Upper lobe of left lung (tissue), 6 donors: ENCODE results near the gene BMI1. TPM values are rescaled to one million over a fixed set of nuclear protein-coding genes. Genes with fewer than 3 reads are reported as not detected.
"Not testable (repeated sequence)": the region's sequence is repeated elsewhere in the genome, so short reads cannot be mapped to it uniquely, and the experiment has no call there.

Source experiments
- ATAC-seq, 2 donors: fragments of 200-7000 bp; cut with Tn5 transposase; one replicate each; pipeline ENCODE4 v1.9.1; 2022; ENCODE audit warnings: mild to moderate bottlenecking in 2 of 2, moderate library complexity in 2 of 2; ENCODE audit not compliant: low FRiP score in 2 of 2
- DNase-seq, 2 donors: peaks; one replicate each; pipeline ENCODE4 v3.0.0-alpha.2; 2019 to 2020
- H3K27ac ChIP-seq, 4 donors: fragments of 200-600 bp; sonication (generic); one replicate each; pipeline ENCODE4 v1.5.1; 2016 to 2019
- H3K27me3 ChIP-seq, 4 donors: fragments of 200-600 bp; sonication (generic); one replicate each; pipeline ENCODE4 v1.5.1; 2017 to 2019
- H3K36me3 ChIP-seq, 4 donors: fragments of 200-600 bp; sonication (generic); one replicate each; pipeline ENCODE4 v1.5.1; 2016 to 2019
- H3K4me1 ChIP-seq, 4 donors: fragments of 200-600 bp; sonication (generic); one replicate each; pipeline ENCODE4 v1.5.1; 2018 to 2019
- H3K4me3 ChIP-seq, 4 donors: fragments of 200-600 bp; sonication (generic); one replicate each; pipeline ENCODE4 v1.5.1; 2017 to 2019; ENCODE audit warnings: mild to moderate bottlenecking in 2 of 4, moderate library complexity in 1 of 4
- H3K9me3 ChIP-seq, 4 donors: fragments of 200-600 bp; sonication (generic); one replicate each; pipeline ENCODE4 v1.5.1; 2018 to 2019
- EP300 ChIP-seq, 4 donors: sonication (generic); formaldehyde crosslinking; IDR thresholded peaks; one replicate each; pipeline ENCODE4 v1.5.1; 2017; ENCODE audit warnings: antibody characterized with exemption in 4 of 4, control low read depth in 2 of 4
- POLR2A ChIP-seq, 4 donors: fragments of 450-650 bp; IDR thresholded peaks; one replicate each; pipeline ENCODE4 v1.5.1; 2016 to 2017; ENCODE audit warnings: antibody characterized with exemption in 4 of 4, mild to moderate bottlenecking in 2 of 4
- POLR2AphosphoS5 ChIP-seq, 2 donors: sonication (generic); formaldehyde crosslinking; IDR thresholded peaks; one replicate each; pipeline ENCODE4 v1.5.1; 2017; ENCODE audit warnings: antibody characterized with exemption in 2 of 2
- WGBS, 2 donors: methylation state at CpG; one replicate each; pipeline ENCODE4 v1.1.5; 2017 to 2018; 5-methylcytosine and 5-hydroxymethylcytosine counted together
- total RNA-seq, 6 donors: library from RNA; depleted of rRNA in 4 of 6; stranded (reverse); fragments of >200 nt in 4 of 6; gene quantifications; one replicate each; pipeline versions ENCODE4 v1.1.0 to v1.2.1, GENCODE V29; 2016 to 2021
- TF ChIP-seq, protein P1 (sequence below), 6 experiments: fragments of 450-650 bp in 4 of 6; fragments of 200-600 bp in 2 of 6; sonication (generic) in 2 of 6; IDR thresholded peaks; one replicate each; pipeline ENCODE4 v1.5.1; 2016 to 2019; ENCODE audit warnings: antibody characterized with exemption in 6 of 6
- donor health status: DM: no; HTN: no; CAD: no; lungs with moderate emphysema.
- donor health status: DM: no; HTN: yes; CAD: no; lungs with severe emphysema.

BMI1 gene
- total RNA-seq, 6 donors from 2014 or later = 13.0 to 73.3 (median 41.5) TPM

DNA sequence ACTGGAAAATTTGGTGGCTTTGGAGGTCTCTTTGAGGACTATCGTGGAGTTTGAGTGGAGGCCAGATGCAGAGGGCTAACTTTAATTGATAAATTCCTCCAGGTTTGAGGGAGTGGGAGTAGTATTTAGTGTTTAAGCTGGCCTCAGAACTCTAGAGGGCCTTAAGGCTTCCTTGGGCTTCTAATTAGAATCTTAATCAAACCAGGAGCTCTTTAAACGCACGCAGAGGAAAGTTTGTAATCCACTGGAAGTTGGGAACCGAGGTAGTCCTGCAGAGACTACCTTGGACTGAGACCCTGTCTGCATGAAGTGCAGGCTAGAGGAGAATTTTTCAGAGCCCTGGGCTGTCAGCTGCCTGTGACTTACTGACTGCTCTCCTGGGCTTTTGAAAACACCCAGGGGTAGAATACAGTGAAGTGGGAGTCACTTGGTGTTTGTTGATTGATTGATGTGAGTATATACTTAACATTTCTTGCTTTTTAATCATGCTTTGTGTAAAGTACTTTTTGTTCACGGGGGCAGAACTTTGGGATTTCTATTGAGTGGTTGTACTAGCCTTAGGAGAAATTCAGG is 30.3 kb downstream of the BMI1 start:
- WGBS, 2 donors = 87% methylated on average over 4 to 5 of the region's 5 CpGs
- no peak overlapping the region for H3K27ac ChIP-seq
- no peak for ATAC-seq
- no peak overlapping the region for H3K4me3 ChIP-seq
- H3K9me3 ChIP-seq = no peaks in the 10 kb centered on the region
- peaks cover 0 to 5% (median 0%) of the 10 kb centered on the region in 4 donors for H3K27me3 ChIP-seq
- no peaks in the 10 kb centered on the region for H3K4me1 ChIP-seq
- TF ChIP-seq POLR2A (IDR thresholded peaks at IDR 0.05) (no peak), POLR2AphosphoS5 (IDR thresholded peaks at IDR 0.05) (no peak)
- no peak for DNase-seq
- no peaks in the 10 kb centered on the region for H3K36me3 ChIP-seq

DNA sequence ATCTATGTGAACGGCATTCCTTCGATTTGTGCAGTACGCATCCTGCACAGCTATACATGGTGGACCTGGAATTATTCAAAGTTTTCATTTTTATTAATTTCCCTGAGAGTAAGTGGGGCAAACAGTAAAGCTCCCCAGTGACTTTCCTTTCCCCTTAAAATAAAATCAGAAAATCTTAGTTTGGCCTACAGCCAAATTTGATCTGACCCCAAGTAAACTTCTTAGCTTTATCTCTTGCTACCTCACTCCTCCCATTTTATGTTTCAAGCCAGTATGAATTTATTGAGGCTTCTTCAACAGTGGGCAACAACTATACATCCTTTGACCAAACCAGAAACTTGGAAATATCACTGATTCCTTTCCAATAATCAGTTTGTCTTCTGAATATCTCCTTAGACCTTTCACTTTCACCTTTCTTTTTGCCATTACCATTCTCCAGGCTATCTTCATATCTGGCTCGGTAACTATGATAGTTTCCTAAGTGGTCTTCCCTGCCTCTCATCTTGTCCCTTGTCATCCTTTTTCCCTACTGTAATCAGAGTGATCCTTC is 35.5 kb downstream of the BMI1 start:
- WGBS, 2 donors = 82 to 85% methylated on average over 4 of the region's 4 CpGs

DNA sequence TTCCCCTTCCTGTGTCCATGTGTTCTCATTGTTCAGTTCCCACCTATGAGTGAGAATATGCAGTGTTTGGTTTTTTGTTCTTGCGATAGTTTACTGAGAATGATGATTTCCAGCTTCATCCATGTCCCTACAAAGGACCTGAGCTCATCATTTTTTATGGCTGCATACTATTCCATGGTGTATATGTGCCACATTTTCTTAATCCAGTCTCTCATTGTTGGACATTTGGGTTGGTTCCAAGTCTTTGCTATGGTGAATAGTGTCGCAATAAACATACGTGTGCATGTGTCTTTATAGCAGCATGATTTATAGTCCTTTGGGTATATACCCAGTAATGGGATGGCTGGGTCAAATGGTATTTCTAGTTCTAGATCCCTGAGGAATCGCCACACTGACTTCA is 36.9 kb downstream of the BMI1 start:
- WGBS, 2 donors = 90 to 91% methylated on average over 4 of the region's 4 CpGs

More for the DNA sequence above, 35.5 kb downstream of the BMI1 start:
- H3K27me3 ChIP-seq = no peaks in the 10 kb centered on the region
- H3K27ac ChIP-seq = no peak overlapping the region
- H3K9me3 ChIP-seq = no peaks in the 10 kb centered on the region
- ATAC-seq = no peak
- no peaks in the 10 kb centered on the region for H3K4me1 ChIP-seq
- no peak overlapping the region for H3K4me3 ChIP-seq
- DNase-seq = no peak
- no peaks in the 10 kb centered on the region for H3K36me3 ChIP-seq
- TF ChIP-seq POLR2A (IDR thresholded peaks at IDR 0.05) (no peak), POLR2AphosphoS5 (IDR thresholded peaks at IDR 0.05) (no peak), EP300 (IDR thresholded peaks at IDR 0.05) (no peak)
- TF ChIP-seq, protein P1, sequence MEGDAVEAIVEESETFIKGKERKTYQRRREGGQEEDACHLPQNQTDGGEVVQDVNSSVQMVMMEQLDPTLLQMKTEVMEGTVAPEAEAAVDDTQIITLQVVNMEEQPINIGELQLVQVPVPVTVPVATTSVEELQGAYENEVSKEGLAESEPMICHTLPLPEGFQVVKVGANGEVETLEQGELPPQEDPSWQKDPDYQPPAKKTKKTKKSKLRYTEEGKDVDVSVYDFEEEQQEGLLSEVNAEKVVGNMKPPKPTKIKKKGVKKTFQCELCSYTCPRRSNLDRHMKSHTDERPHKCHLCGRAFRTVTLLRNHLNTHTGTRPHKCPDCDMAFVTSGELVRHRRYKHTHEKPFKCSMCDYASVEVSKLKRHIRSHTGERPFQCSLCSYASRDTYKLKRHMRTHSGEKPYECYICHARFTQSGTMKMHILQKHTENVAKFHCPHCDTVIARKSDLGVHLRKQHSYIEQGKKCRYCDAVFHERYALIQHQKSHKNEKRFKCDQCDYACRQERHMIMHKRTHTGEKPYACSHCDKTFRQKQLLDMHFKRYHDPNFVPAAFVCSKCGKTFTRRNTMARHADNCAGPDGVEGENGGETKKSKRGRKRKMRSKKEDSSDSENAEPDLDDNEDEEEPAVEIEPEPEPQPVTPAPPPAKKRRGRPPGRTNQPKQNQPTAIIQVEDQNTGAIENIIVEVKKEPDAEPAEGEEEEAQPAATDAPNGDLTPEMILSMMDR (IDR thresholded peaks at IDR 0.05) = no peak

DNA sequence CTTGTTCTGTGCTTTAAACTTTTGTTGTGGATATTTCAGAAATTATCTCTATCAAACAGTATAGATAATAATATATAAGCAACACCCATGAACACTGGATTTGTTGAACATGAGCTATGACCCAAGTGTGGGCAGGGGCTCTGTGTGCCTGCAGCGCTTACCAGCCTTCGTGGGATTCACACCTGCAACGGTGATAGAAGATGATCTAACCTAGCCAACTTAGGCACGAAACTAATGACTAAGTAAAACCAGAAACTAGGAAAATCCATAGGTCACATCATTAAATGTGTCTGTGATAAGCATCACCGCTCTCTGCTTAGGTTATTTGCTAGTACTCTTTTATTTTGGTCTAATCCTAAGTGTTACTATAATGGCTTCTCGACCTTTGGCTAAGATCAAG is 42.4 kb downstream of the BMI1 start:
- Histone ChIP-seq H3K27ac (no peak overlapping the region), H3K4me1 (no peaks in the 10 kb centered on the region), H3K4me3 (no peak overlapping the region), H3K27me3 (no peaks in the 10 kb centered on the region), H3K36me3 (no peaks in the 10 kb centered on the region), H3K9me3 (no peaks in the 10 kb centered on the region)
- no peak for TF ChIP-seq EP300 (IDR thresholded peaks at IDR 0.05)
- TF ChIP-seq, protein P1 (IDR thresholded peaks at IDR 0.05) = no peak
- no peak for TF ChIP-seq POLR2AphosphoS5 (IDR thresholded peaks at IDR 0.05)
- DNase-seq (no peak), ATAC-seq (no peak)
- 90 to 96% methylated on average over 6 of the region's 6 CpGs for WGBS, 2 donors

More for the DNA sequence above, 36.9 kb downstream of the BMI1 start:
- H3K27me3 ChIP-seq, DNase-seq, H3K27ac ChIP-seq, H3K4me3 ChIP-seq, H3K36me3 ChIP-seq, ATAC-seq, H3K4me1 ChIP-seq, H3K9me3 ChIP-seq: not testable (repeated sequence)

DNA sequence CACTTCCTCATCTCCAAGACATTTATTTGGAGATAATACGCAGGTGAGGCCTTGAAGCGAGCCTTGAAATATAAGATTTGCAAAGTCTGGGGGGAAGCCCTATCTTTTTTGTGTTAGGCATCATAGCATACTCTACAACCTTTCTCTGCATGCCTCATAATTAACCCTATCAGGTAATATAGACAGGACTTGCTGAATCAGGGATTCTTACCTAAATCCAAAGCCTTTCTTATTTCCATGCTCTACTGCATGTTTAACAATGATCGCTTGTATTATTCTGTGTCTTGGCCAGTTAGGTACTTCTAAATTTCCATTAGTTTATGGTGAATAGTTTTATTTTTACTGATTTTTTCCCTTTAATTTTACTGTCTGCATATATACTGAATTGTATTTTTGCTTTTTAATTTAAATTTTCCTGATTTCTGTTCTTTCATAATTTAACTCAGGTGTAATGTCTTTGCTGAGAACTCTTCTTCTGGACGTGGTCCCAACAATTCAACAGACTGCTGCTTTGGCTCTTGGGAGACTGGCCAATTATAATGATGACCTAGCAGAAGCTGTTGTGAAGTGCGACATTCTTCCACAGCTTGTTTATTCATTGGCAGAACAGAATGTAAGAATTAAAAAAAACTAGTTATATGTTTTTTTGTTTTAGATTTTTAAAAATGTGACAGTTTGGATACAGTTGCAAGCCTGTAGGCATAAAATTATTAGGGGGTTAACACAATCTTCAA is 43.7 kb downstream of the BMI1 start:
- Histone ChIP-seq H3K9me3 (no peaks in the 10 kb centered on the region), H3K27me3 (no peaks in the 10 kb centered on the region), H3K4me3 (no peak overlapping the region), H3K36me3 (no peaks in the 10 kb centered on the region), H3K4me1 (no peaks in the 10 kb centered on the region), H3K27ac (no peak overlapping the region)
- no peak for DNase-seq
- TF ChIP-seq, protein P1 (IDR thresholded peaks at IDR 0.05) = no peak
- TF ChIP-seq EP300 (IDR thresholded peaks at IDR 0.05) = no peak
- TF ChIP-seq POLR2A (IDR thresholded peaks at IDR 0.05) = no peak
- no peak for TF ChIP-seq POLR2AphosphoS5 (IDR thresholded peaks at IDR 0.05)
- WGBS, 2 donors = 87 to 90% methylated on average over 5 of the region's 5 CpGs
- no peak for ATAC-seq
